Mucosa of stomach (tissue), 1 donor: ENCODE data around the gene MAP4K3.
"Not testable (repeated sequence)": the region's sequence is repeated elsewhere in the genome, so short reads cannot be mapped to it uniquely, and the experiment has no call there.

Source experiments
- H3K27me3 ChIP-seq: one replicate; pipeline ENCODE4 v1.7.0; 2013; ENCODE audit warnings: mild to moderate bottlenecking, low read length; ENCODE audit not compliant: control insufficient read depth, insufficient read depth
- H3K36me3 ChIP-seq: one replicate; pipeline ENCODE4 v1.7.0; 2013; ENCODE audit warnings: low read length; ENCODE audit not compliant: control insufficient read depth, insufficient read depth
- H3K4me1 ChIP-seq: one replicate; pipeline ENCODE4 v1.7.0; 2013; ENCODE audit warnings: mild to moderate bottlenecking, low read length; ENCODE audit not compliant: control insufficient read depth, insufficient read depth
- H3K4me3 ChIP-seq: one replicate; pipeline ENCODE4 v1.7.0; 2013; ENCODE audit warnings: low read length
- H3K9ac ChIP-seq: one replicate; pipeline ENCODE4 v1.7.0; 2013; ENCODE audit warnings: mild to moderate bottlenecking, low read length, moderate library complexity
- H3K9me3 ChIP-seq: one replicate; pipeline ENCODE4 v1.7.0; 2013; ENCODE audit warnings: mild to moderate bottlenecking, low read length, moderate library complexity; ENCODE audit not compliant: control insufficient read depth
- donor health status: Pancreatic carcinoma.

Gene MAP4K3

GRCh38 chr2:39377226-39377939, 59.7 kb downstream of the MAP4K3 start:
- Histone ChIP-seq H3K36me3 (no peaks in the 10 kb centered on the region), H3K4me1 (peaks cover 10% of the 10 kb centered on the region), H3K9ac (no peak overlapping the region), H3K9me3 (no peaks in the 10 kb centered on the region), H3K27me3 (no peaks in the 10 kb centered on the region), H3K4me3 (no peak overlapping the region)

- Histone ChIP-seq H3K27me3 (no peaks in the 10 kb centered on the region), H3K4me1 (peaks cover 8% of the 10 kb centered on the region), H3K9ac (no peak overlapping the region), H3K36me3 (no peaks in the 10 kb centered on the region), H3K4me3 (no peak overlapping the region), H3K9me3 (no peaks in the 10 kb centered on the region)
Measured at GRCh38 chr2:39375917-39376316, 61.2 kb downstream of the MAP4K3 start.

GRCh38 chr2:39373181-39373802, 63.8 kb downstream of the MAP4K3 start:
- Histone ChIP-seq H3K4me3 (no peak overlapping the region), H3K36me3 (no peaks in the 10 kb centered on the region), H3K4me1 (no peaks in the 10 kb centered on the region), H3K9ac (no peak overlapping the region), H3K9me3 (no peaks in the 10 kb centered on the region), H3K27me3 (no peaks in the 10 kb centered on the region)

GRCh38 chr2:39370101-39370500, 67.0 kb downstream of the MAP4K3 start:
- no peak overlapping the region for H3K9ac ChIP-seq
- H3K4me3 ChIP-seq: no peak overlapping the region
- H3K36me3 ChIP-seq: no peaks in the 10 kb centered on the region
- peaks cover 5% of the 10 kb centered on the region for H3K4me1 ChIP-seq
- no peaks in the 10 kb centered on the region for H3K27me3 ChIP-seq
- H3K9me3 ChIP-seq: no peaks in the 10 kb centered on the region

- Histone ChIP-seq H3K9ac (no peak overlapping the region), H3K4me1 (peaks cover 5% of the 10 kb centered on the region)
Measured at GRCh38 chr2:39368846-39369245, 68.2 kb downstream of the MAP4K3 start.

GRCh38 chr2:39368376-39368775, 68.7 kb downstream of the MAP4K3 start:
- no peak overlapping the region for H3K4me3 ChIP-seq
- H3K9ac ChIP-seq: no peak overlapping the region
- H3K36me3 ChIP-seq: no peaks in the 10 kb centered on the region
- H3K4me1 ChIP-seq: peaks cover 5% of the 10 kb centered on the region
- H3K9me3 ChIP-seq: no peaks in the 10 kb centered on the region
- H3K27me3 ChIP-seq: no peaks in the 10 kb centered on the region

More at GRCh38 chr2:39368846-39369245, 68.2 kb downstream of the MAP4K3 start:
- Histone ChIP-seq H3K9me3 (no peaks in the 10 kb centered on the region), H3K27me3 (no peaks in the 10 kb centered on the region), H3K36me3 (no peaks in the 10 kb centered on the region), H3K4me3 (no peak overlapping the region)

- no peaks in the 10 kb centered on the region for H3K36me3 ChIP-seq
- no peak overlapping the region for H3K4me3 ChIP-seq
- peaks cover 7% of the 10 kb centered on the region for H3K9me3 ChIP-seq
- H3K4me1 ChIP-seq: peaks cover 5% of the 10 kb centered on the region
- H3K9ac ChIP-seq: no peak overlapping the region
- no peaks in the 10 kb centered on the region for H3K27me3 ChIP-seq
Measured at GRCh38 chr2:39362595-39362994, 74.5 kb downstream of the MAP4K3 start.

GRCh38 chr2:39361511-39361910, 75.6 kb downstream of the MAP4K3 start:
- H3K4me1 ChIP-seq: no peaks in the 10 kb centered on the region
- no peaks in the 10 kb centered on the region for H3K36me3 ChIP-seq
- H3K9ac ChIP-seq: no peak overlapping the region
- H3K4me3 ChIP-seq: no peak overlapping the region
- peaks cover 7% of the 10 kb centered on the region for H3K9me3 ChIP-seq
- H3K27me3 ChIP-seq: no peaks in the 10 kb centered on the region

GRCh38 chr2:39360342-39360741, 76.7 kb downstream of the MAP4K3 start:
- not testable (repeated sequence) for H3K36me3 ChIP-seq, H3K9me3 ChIP-seq, H3K4me1 ChIP-seq, H3K27me3 ChIP-seq, H3K4me3 ChIP-seq, H3K9ac ChIP-seq

- Histone ChIP-seq H3K4me1 (no peaks in the 10 kb centered on the region), H3K27me3 (no peaks in the 10 kb centered on the region), H3K9me3 (peaks cover 7% of the 10 kb centered on the region), H3K9ac (no peak overlapping the region), H3K4me3 (no peak overlapping the region), H3K36me3 (no peaks in the 10 kb centered on the region)
Measured at GRCh38 chr2:39359453-39360038, 77.5 kb downstream of the MAP4K3 start.

GRCh38 chr2:39356922-39357639, 80.0 kb downstream of the MAP4K3 start:
- H3K9me3 ChIP-seq: peaks cover 7% of the 10 kb centered on the region
- H3K4me3 ChIP-seq: no peak overlapping the region
- H3K36me3 ChIP-seq: no peaks in the 10 kb centered on the region
- no peak overlapping the region for H3K9ac ChIP-seq
- no peaks in the 10 kb centered on the region for H3K4me1 ChIP-seq
- no peaks in the 10 kb centered on the region for H3K27me3 ChIP-seq

- Histone ChIP-seq H3K4me3 (no peak overlapping the region), H3K9me3 (no peaks in the 10 kb centered on the region), H3K4me1 (no peaks in the 10 kb centered on the region), H3K36me3 (no peaks in the 10 kb centered on the region), H3K9ac (no peak overlapping the region), H3K27me3 (no peaks in the 10 kb centered on the region)
Measured at GRCh38 chr2:39350658-39351057, 86.4 kb downstream of the MAP4K3 start.
